Kidney epithelial cell (primary cell): ENCODE results near the gene TSPAN33. TPM values are rescaled to one million over a fixed set of nuclear protein-coding genes. Genes with fewer than 3 reads are reported as not detected.

Experiments
- DNase-seq: peaks from one replicate; pipeline ENCODE4 v3.0.0-alpha.2; 2010; ENCODE audit warnings: low read depth
- H3K27me3 ChIP-seq: 2 replicates; pipeline ENCODE4 v1.6.0; 2011; ENCODE audit warnings: low read length; ENCODE audit not compliant: control insufficient read depth, insufficient read depth
- H3K36me3 ChIP-seq: 2 replicates; pipeline ENCODE4 v1.5.1; 2011; ENCODE audit warnings: low read length; ENCODE audit not compliant: control insufficient read depth, insufficient read depth
- H3K4me3 ChIP-seq: 2 replicates; pipeline ENCODE4 v1.5.1; 2011; ENCODE audit warnings: low read depth, mild to moderate bottlenecking, control low read depth, low read length
- total RNA-seq: library from RNA; depleted of rRNA; stranded (reverse); fragments of >200 nt; gene quantifications from 2 replicates; pipeline ENCODE4 v1.2.3, GENCODE V29; 2015
- TF ChIP-seq, protein P1 (sequence below): IDR thresholded peaks from 2 replicates; pipeline ENCODE4 v1.5.1; 2011; ENCODE audit warnings: mild to moderate bottlenecking, moderate library complexity, low read length, control low read depth, inconsistent platforms; ENCODE audit not compliant: insufficient read depth, poor library complexity, severe bottlenecking

The TSPAN33 gene
- total RNA-seq, 1 donor from 2014 or later = 18.0 TPM

DNA sequence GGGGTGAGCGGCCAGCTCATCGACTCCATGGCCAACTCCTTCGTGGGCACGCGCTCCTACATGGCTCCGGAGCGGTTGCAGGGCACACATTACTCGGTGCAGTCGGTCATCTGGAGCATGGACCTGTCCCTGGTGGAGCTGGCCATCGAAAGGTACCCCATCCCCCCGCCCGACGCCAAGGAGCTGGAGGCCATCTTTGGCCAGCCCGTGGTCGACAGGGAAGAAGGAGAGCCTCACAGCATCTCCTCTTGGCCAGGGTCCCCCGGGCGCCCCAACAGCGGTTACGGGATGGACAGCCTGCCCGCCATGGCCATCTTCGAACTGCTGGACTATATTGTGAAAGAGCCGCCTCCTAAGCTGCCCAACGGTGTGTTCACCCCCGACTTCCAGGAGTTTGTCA is 17.4 kb upstream of the TSPAN33 start:
- no peaks in the 10 kb centered on the region for H3K36me3 ChIP-seq
- no peak for DNase-seq
- H3K27me3 ChIP-seq = peaks cover 2% of the 10 kb centered on the region
- no peak overlapping the region for H3K4me3 ChIP-seq
- TF ChIP-seq, protein P1, sequence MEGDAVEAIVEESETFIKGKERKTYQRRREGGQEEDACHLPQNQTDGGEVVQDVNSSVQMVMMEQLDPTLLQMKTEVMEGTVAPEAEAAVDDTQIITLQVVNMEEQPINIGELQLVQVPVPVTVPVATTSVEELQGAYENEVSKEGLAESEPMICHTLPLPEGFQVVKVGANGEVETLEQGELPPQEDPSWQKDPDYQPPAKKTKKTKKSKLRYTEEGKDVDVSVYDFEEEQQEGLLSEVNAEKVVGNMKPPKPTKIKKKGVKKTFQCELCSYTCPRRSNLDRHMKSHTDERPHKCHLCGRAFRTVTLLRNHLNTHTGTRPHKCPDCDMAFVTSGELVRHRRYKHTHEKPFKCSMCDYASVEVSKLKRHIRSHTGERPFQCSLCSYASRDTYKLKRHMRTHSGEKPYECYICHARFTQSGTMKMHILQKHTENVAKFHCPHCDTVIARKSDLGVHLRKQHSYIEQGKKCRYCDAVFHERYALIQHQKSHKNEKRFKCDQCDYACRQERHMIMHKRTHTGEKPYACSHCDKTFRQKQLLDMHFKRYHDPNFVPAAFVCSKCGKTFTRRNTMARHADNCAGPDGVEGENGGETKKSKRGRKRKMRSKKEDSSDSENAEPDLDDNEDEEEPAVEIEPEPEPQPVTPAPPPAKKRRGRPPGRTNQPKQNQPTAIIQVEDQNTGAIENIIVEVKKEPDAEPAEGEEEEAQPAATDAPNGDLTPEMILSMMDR = no peak

DNA sequence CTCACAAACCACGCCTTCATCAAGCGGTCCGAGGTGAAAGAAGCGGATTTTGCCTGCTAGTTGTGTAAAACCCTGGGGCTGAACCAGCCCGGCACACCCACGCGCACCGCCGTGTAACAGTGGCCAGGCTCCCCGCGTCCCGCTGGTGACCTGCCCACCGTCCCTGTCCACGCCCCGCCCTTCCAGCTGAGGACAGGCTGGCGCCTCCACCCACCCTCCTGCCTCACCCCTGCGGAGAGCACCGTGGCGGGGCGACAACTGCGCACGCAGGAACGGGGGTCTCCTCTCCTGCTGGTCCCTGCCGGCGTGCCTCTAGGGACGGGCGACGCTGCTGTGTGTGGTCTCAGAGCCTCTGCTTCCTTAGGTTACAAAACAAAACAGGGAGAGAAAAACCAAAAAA is 16.9 kb upstream of the TSPAN33 start:
- no peak for DNase-seq
- no peaks in the 10 kb centered on the region for H3K36me3 ChIP-seq
- H3K27me3 ChIP-seq = peaks cover 2% of the 10 kb centered on the region
- TF ChIP-seq, protein P1 = no peak
- H3K4me3 ChIP-seq = no peak overlapping the region

- no peaks in the 10 kb centered on the region for H3K27me3 ChIP-seq
- no peak for DNase-seq
- H3K4me3 ChIP-seq = no peak overlapping the region
- H3K36me3 ChIP-seq = no peaks in the 10 kb centered on the region
- TF ChIP-seq, protein P1 = no peak
These were observed 10.0 kb upstream of the TSPAN33 start for GRCh38 chr7:129134356-129134987.

DNA sequence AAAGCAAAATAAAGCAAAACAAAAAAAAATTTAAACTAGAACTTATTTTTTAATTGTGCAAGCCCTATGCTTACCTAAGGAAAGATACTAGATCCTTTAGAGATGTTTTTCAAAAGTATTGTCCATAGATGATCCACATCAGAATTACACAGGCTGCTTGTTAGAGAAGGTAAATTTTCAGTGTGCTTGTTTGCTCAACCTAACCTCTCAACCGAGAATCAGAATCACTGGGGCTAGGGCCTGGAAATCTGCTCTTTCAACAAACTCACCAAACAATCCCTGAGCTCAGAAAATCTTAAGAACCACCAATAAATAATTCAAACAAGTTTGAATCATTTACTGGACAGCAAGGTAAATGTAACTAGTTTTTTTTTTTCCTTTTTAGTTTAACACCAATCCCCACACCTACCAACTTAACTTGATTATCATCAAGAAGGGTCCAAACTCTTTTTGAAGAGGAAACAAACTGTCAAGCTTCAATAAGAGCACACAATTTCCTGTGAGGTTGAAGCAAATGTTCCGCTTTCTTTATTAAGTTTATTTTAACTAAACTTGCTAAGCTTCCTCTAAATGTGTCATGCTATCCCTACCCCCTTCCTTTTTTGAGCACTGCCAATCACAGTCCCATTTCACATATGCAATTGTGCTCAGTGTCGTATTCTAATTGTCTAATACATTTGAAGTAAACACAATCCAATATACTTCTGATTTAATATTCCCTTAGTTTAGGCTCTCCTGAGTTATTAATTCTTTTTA is 7.4 kb upstream of the TSPAN33 start:
- TF ChIP-seq, protein P1 = no peak
- no peak for DNase-seq
- no peaks in the 10 kb centered on the region for H3K36me3 ChIP-seq
- no peak overlapping the region for H3K4me3 ChIP-seq
- H3K27me3 ChIP-seq = peaks cover under 1% of the 10 kb centered on the region

DNA sequence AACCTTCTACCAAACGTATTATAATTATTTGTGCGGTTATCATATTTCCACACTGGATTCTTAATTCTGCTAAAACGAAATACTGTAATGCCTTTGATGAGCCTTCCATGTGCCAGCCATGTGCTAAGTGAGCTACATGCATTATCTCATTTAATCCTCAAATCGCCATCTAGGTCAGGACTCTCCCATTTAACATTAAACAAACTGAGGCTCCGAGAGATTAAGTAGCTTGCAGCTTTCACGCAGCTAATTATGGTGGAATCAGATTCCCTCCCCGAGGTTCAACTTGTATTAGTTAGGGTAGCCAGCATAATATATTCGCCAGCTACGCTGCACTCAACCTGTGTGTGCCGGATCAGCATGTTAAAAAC is 798 bp upstream of the TSPAN33 start:
- Histone ChIP-seq H3K27me3 (peaks cover 15% of the 10 kb centered on the region), H3K4me3 (no peak overlapping the region), H3K36me3 (no peaks in the 10 kb centered on the region)
- no peak for DNase-seq
- TF ChIP-seq, protein P1 = no peak
